Skeletal muscle tissue (tissue), 4 donors: ENCODE data around the gene HPCAL1. TPM values are rescaled to one million over a fixed set of nuclear protein-coding genes. Genes with fewer than 3 reads are reported as not detected.

ENCODE experiments used
- H3K27ac ChIP-seq: one replicate; pipeline ENCODE4 v1.7.0; 2013; ENCODE audit warnings: mild to moderate bottlenecking, low read depth, low read length, inconsistent platforms
- H3K27me3 ChIP-seq, 3 donors: one replicate each; pipeline ENCODE4 v1.7.0; 2013; ENCODE audit warnings: low read length in 3 of 3; ENCODE audit not compliant: control insufficient read depth in 3 of 3, insufficient read depth in 3 of 3
- H3K36me3 ChIP-seq, 3 donors: one replicate each; pipeline ENCODE4 v1.7.0; 2013; ENCODE audit warnings: low read length in 3 of 3; ENCODE audit not compliant: control insufficient read depth in 3 of 3, insufficient read depth in 3 of 3
- H3K4me1 ChIP-seq, 3 donors: one replicate each; pipeline ENCODE4 v1.7.0; 2013; ENCODE audit warnings: low read length in 3 of 3, mild to moderate bottlenecking in 3 of 3; ENCODE audit not compliant: control insufficient read depth in 3 of 3, insufficient read depth in 3 of 3
- H3K4me3 ChIP-seq, 3 donors: one replicate each; pipeline ENCODE4 v1.7.0; 2013; ENCODE audit warnings: low read length in 3 of 3
- H3K9ac ChIP-seq, 3 donors: one replicate each; pipeline ENCODE4 v1.7.0; 2013; ENCODE audit warnings: low read length in 3 of 3, mild to moderate bottlenecking in 3 of 3, moderate library complexity in 2 of 3, low read depth in 1 of 3
- H3K9me3 ChIP-seq, 3 donors: one replicate each; pipeline ENCODE4 v1.7.0; 2013; ENCODE audit warnings: low read length in 3 of 3; ENCODE audit not compliant: control insufficient read depth in 3 of 3
- total RNA-seq: library from RNA; depleted of rRNA; stranded (reverse); fragments of >200 nt; gene quantifications from one replicate; pipeline ENCODE4 v1.2.3, GENCODE V29; 2014
- donor health status: Osteomylitis.

The HPCAL1 gene
- total RNA-seq, 1 donor from 2014 or later = 15.1 TPM

GRCh38 chr2:10269291-10269690 lies 33.4 kb upstream of the HPCAL1 start:
- Histone ChIP-seq H3K27ac (no peak overlapping the region), H3K9ac (no peak overlapping the region), H3K9me3 (no peaks in the 10 kb centered on the region), H3K36me3 (no peaks in the 10 kb centered on the region), H3K4me3 (no peak overlapping the region), H3K4me1 (peaks cover 3 to 7% (median 3%) of the 10 kb centered on the region in 3 donors), H3K27me3 (no peaks in the 10 kb centered on the region)

DNA sequence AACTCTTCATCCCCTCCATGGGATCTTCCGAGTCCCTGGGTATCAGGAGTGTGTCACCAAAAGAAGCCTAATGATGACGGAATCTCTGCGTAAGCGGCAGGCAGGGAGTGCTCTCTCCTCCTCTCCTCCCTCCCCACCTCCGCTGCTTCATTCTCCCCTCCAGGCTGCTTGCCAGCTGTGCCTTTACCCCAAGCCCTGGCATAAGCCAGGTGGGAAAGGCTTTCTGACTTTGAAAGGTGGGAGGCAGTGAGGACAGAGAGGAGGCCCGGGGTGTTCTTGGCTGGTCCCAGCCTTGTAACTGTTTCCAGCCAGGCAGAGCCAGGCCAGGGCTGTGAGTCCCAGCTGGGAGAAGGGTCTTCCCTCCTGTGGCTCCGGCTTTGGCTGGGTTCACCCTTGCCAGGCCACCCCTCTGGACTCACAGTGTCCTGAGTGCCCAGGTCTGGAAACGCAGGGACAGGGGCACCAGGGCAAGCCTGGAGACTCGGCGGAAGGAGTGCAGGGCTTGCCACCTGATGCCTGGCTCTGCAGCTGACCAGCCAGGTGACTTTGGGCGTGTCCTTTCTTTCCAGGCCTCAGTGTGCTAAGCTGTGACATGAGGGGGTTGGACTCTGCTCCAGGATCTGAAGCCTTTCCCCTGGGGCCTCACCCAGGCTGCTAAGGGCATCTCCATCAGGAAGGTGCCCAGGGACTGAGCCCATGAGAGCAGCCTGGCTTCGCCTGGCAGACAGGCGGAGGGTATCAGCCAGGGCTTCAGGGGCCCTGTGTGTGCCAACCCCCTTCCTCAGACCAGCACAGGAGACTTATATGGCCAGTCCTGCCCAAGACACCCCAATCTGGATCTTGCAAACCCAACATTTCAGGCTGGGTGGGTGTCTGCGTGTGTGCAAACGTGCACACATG lies 32.7 kb upstream of the HPCAL1 start:
- H3K4me1 ChIP-seq = peaks cover 3 to 7% (median 3%) of the 10 kb centered on the region in 3 donors
- no peaks in the 10 kb centered on the region for H3K27me3 ChIP-seq
- no peak overlapping the region for H3K27ac ChIP-seq
- H3K36me3 ChIP-seq = no peaks in the 10 kb centered on the region
- H3K9me3 ChIP-seq = no peaks in the 10 kb centered on the region
- no peak overlapping the region for H3K4me3 ChIP-seq
- H3K9ac ChIP-seq = no peak overlapping the region

DNA sequence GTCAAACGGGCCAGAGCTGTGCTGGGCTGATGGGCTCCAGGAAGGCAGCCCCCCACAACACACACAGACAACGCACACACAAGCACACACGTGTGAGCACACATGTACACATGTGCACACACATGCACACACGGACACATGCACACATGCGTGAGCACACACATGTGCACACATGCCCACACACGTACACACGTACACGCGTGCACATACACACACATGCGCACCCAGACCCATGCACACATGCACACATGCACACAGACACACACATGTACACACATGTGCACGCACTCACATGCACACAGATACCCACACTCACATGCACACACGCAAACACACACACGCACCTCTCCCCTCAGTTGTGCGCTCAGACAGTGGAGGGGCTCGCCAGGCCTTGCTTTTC lies 31.2 kb upstream of the HPCAL1 start:
- no peaks in the 10 kb centered on the region for H3K9me3 ChIP-seq
- no peak overlapping the region for H3K9ac ChIP-seq
- no peak overlapping the region for H3K27ac ChIP-seq
- H3K4me3 ChIP-seq = no peak overlapping the region
- H3K36me3 ChIP-seq = no peaks in the 10 kb centered on the region
- no peaks in the 10 kb centered on the region for H3K27me3 ChIP-seq
- H3K4me1 ChIP-seq = peaks cover 3 to 7% (median 3%) of the 10 kb centered on the region in 3 donors

DNA sequence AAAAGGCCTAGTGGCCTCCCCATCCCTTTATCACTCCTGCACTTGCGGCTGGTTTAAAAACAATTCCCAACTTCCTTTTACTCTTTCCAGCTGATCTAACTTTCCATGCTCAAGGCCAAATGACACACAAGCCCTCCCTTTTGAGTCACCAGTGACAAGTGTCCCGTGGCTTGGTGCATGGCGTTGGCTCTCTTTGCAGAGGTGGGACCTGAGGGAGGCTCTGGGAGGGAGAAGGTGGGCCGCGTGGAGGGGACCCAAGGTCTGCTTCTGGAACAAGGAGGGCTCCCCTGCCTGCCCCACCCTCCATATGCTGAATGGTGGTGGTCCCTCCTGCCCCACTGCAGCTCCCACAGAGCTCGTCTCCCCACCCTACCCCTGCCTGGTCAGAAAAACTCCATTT lies 30.8 kb upstream of the HPCAL1 start:
- Histone ChIP-seq H3K4me3 (no peak overlapping the region), H3K9ac (no peak overlapping the region), H3K4me1 (peaks cover 3 to 7% (median 3%) of the 10 kb centered on the region in 3 donors), H3K27ac (no peak overlapping the region), H3K27me3 (no peaks in the 10 kb centered on the region), H3K36me3 (no peaks in the 10 kb centered on the region), H3K9me3 (no peaks in the 10 kb centered on the region)

DNA sequence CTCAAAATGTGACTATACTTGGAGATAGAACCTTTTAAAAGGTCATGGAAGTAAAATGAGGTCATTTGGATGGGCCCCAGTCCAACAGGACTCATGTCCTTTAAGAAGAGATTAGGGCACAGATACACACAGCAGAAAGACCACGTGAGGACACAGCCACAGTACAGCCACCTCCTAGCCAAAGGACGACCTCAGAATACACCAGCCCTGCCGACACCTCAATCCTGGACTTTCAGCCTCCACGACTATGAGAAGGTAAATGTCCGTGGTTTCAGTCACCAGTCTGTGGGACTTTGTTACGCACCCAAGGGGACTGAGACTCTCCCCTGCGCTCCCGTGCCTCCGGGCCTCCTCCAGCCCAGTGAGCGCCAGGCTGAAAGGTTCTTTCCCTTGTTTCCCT lies 30.2 kb upstream of the HPCAL1 start:
- Histone ChIP-seq H3K9me3 (no peaks in the 10 kb centered on the region), H3K4me3 (no peak overlapping the region), H3K27me3 (no peaks in the 10 kb centered on the region), H3K4me1 (peaks cover under 1 to 4% (median under 1%) of the 10 kb centered on the region in 3 donors), H3K36me3 (no peaks in the 10 kb centered on the region), H3K27ac (no peak overlapping the region), H3K9ac (no peak overlapping the region)

DNA sequence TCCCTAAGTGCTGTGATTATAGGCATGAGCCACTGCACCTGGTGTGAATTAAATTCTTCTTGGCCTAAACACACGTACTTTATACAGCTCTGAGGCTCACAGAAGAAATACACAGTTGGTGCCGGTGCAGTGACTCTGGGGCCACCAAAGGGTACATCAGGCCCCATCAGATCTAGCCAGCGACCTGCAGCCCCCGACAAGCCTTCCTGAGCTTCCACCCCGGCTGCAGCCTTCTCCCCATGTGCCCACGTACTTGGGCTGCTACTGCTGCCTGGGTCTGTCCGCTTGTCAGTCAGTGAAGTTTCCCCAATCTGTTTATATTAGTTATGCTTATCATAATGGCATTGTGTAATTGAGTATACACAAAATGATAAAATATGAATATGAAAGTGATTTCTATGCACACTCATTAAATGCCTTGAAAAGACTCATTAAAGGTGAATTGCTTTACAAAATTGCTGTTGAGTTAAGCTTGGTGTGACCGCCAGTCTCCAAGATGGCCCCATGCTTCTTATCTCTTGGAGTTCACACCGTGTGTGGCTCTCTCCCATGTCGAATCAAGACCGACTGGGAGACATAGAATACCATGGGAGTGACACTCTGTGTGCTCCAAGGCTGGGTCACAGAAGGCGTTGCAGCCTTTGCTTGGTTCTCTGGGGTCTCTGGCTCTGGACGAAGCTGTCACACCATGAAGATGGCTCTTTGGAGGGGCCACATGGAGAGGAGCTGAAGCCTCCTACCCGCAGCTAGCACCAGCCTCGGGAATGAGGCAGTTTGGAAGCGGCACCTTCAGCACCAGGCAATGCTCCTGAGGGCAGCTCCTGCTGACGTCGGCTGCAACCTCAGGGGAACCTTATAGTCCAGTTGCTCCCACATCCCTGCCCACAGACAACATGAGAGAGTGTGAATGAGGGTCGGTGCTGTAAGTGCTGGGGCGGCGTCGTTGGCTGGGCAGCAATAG lies 29.2 kb upstream of the HPCAL1 start:
- Histone ChIP-seq H3K36me3 (no peaks in the 10 kb centered on the region), H3K27me3 (peaks cover 0 to 4% (median 0%) of the 10 kb centered on the region in 3 donors), H3K9me3 (no peaks in the 10 kb centered on the region), H3K4me1 (peaks cover 2 to 11% (median 4%) of the 10 kb centered on the region in 3 donors), H3K4me3 (no peak overlapping the region), H3K27ac (no peak overlapping the region), H3K9ac (no peak overlapping the region)

- H3K27ac ChIP-seq = no peak overlapping the region
Measured at GRCh38 chr2:10274376-10274775, 28.3 kb upstream of the HPCAL1 start.

DNA sequence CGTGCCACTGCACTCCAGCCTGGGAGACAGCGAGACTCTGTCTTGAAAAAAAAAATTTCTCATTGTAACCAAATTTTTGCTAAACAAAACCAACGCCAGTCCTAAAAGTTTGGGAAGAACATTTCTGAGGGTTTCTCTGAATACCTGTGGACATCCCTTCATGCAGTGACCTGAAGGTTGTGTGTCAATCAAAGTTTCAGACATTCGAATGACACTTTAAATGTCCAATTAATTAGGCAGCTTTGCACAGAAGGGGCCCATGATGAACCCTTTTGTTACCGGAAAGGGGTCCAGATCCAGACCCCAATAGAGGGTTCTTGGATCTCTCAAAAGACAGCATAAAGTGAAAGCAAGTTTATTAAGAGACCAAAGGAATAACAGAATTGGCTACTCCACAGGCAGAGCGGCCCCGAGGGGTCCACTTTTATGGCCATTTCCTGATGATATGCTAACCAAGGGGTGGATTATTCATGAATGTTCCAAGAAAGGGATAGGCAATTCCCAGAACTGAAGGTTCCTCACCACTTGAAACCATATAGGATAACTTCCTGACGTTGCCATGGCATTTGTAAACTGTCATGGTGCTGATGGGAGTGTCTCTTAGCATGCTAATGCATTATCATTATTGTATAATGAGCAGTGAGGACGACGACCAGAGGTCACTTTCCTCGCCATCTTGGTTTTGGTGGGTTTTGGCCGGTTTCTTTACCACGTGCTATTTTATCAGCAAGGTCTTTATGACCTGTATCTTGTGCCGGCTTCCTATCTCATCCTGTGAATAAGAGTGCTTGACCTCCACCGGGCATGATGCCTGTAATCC lies 27.5 kb upstream of the HPCAL1 start:
- Histone ChIP-seq H3K4me1 (peaks cover 5 to 17% (median 10%) of the 10 kb centered on the region in 3 donors), H3K27me3 (peaks cover 0 to 4% (median 0%) of the 10 kb centered on the region in 3 donors), H3K9ac (no peak overlapping the region), H3K36me3 (no peaks in the 10 kb centered on the region), H3K4me3 (no peak overlapping the region), H3K27ac (no peak overlapping the region), H3K9me3 (no peaks in the 10 kb centered on the region)

More at GRCh38 chr2:10274376-10274775, 28.3 kb upstream of the HPCAL1 start:
- Histone ChIP-seq H3K9me3 (no peaks in the 10 kb centered on the region), H3K9ac (no peak overlapping the region), H3K4me1 (peaks cover 5 to 17% (median 10%) of the 10 kb centered on the region in 3 donors), H3K27me3 (peaks cover 0 to 4% (median 0%) of the 10 kb centered on the region in 3 donors), H3K36me3 (no peaks in the 10 kb centered on the region), H3K4me3 (no peak overlapping the region)

GRCh38 chr2:10276481-10277292 lies 26.0 kb upstream of the HPCAL1 start:
- H3K4me1 ChIP-seq = peaks cover 5 to 17% (median 10%) of the 10 kb centered on the region in 3 donors
- no peak overlapping the region for H3K9ac ChIP-seq
- H3K27ac ChIP-seq = no peak overlapping the region
- H3K27me3 ChIP-seq = peaks cover 0 to 4% (median 0%) of the 10 kb centered on the region in 3 donors
- no peaks in the 10 kb centered on the region for H3K36me3 ChIP-seq
- H3K9me3 ChIP-seq = no peaks in the 10 kb centered on the region
- no peak overlapping the region for H3K4me3 ChIP-seq
